Caco-2 (cell line): ENCODE data around the gene WDR3. TPM values are rescaled to one million over a fixed set of nuclear protein-coding genes. Genes with fewer than 3 reads are reported as not detected.
"Not testable (repeated sequence)": the region's sequence is repeated elsewhere in the genome, so short reads cannot be mapped to it uniquely, and the experiment has no call there.

Source experiments
- BruUV-seq: library from RNA; stranded (reverse); fragments of 400-500 nt; replicated peaks from 2 replicates; lab custom pipeline; 2021; lab: Mats Ljungman, UMichigan
- CTCF ChIA-PET: fragments of 300-600 bp; sonication (Branson Sonifier 250); formaldehyde crosslinking; loops from one replicate; lab custom pipeline; 2022; ENCODE audit warnings: antibody characterized with exemption; lab: Charles Lee
- POLR2A ChIA-PET: fragments of 300-600 bp; sonication (Branson Sonifier 250); formaldehyde crosslinking; loops from one replicate; lab custom pipeline; 2022; ENCODE audit warnings: antibody characterized with exemption; lab: Charles Lee
- DNase-seq, 2 experiments: peaks; one replicate each; pipeline versions ENCODE4 v3.0.0 to v3.0.0-alpha.2; 2020 to 2022
- H3K27me3 ChIP-seq: replicated peaks from 2 replicates; pipeline ENCODE4 v1.6.0; 2011; ENCODE audit warnings: low read length; ENCODE audit not compliant: control insufficient read depth, insufficient read depth
- H3K36me3 ChIP-seq: 2 replicates; pipeline ENCODE4 v1.5.1; 2011; ENCODE audit warnings: low read length; ENCODE audit not compliant: control insufficient read depth, insufficient read depth
- H3K4me1 ChIP-seq: fragments of 250-450 bp; sonication (Bioruptor Pico); 2 replicates; pipeline ENCODE4 v1.5.1; 2020; ENCODE audit warnings: mild to moderate bottlenecking
- H3K4me3 ChIP-seq: 2 replicates; pipeline ENCODE4 v1.5.1; 2011; ENCODE audit warnings: low read depth, mild to moderate bottlenecking, control low read depth, low read length
- H3K9me3 ChIP-seq: fragments of 250-450 bp; sonication (Bioruptor Pico); 2 replicates; pipeline ENCODE4 v1.5.1; 2020; ENCODE audit warnings: mild to moderate bottlenecking, moderate library complexity
- H3K27ac Mint-ChIP-seq: one replicate; pipeline ENCODE4 v1.8.0; 2022; ENCODE audit warnings: mixed read lengths; ENCODE audit not compliant: unreplicated experiment
- H3K27me3 Mint-ChIP-seq: one replicate; pipeline ENCODE4 v1.8.0; 2022; ENCODE audit warnings: mixed read lengths; ENCODE audit not compliant: insufficient read depth, unreplicated experiment
- H3K36me3 Mint-ChIP-seq: one replicate; pipeline ENCODE4 v1.8.0; 2022; ENCODE audit warnings: mild to moderate bottlenecking, mixed read lengths; ENCODE audit not compliant: insufficient read depth, unreplicated experiment
- H3K4me1 Mint-ChIP-seq: one replicate; pipeline ENCODE4 v1.8.0; 2022; ENCODE audit warnings: low read depth, mixed read lengths; ENCODE audit not compliant: unreplicated experiment
- H3K4me3 Mint-ChIP-seq: one replicate; pipeline ENCODE4 v1.8.0; 2022; ENCODE audit warnings: mild to moderate bottlenecking, moderate library complexity, mixed read lengths; ENCODE audit not compliant: unreplicated experiment
- H3K9me3 Mint-ChIP-seq: one replicate; pipeline ENCODE4 v1.8.0; 2022; ENCODE audit warnings: mixed read lengths; ENCODE audit not compliant: unreplicated experiment
- CTCF ChIP-seq, 2 experiments: fragments of 200-600 bp in 1 of 2; IDR thresholded peaks; 1 replicate in 1 of 2; 2 replicates in 1 of 2; pipeline versions ENCODE4 v1.5.1 to v1.8.0; 2011 to 2022; ENCODE audit warnings: antibody characterized with exemption in 1 of 2, control low read depth in 1 of 2, inconsistent platforms in 1 of 2, low read depth in 1 of 2, low read length in 1 of 2, mild to moderate bottlenecking in 1 of 2, moderate library complexity in 1 of 2; ENCODE audit not compliant: insufficient read depth in 1 of 2, severe bottlenecking in 1 of 2, unreplicated experiment in 1 of 2
- intact Hi-C: fragments of 100-400 bp; cut with micrococcal nuclease; formaldehyde crosslinking; loops from one replicate; pipeline ENCODE4 v1.10.0; 2022; ENCODE audit not compliant: unreplicated experiment
- total RNA-seq: library from RNA; stranded (reverse); gene quantifications from 2 replicates; pipeline ENCODE4 v1.2.3, GENCODE V29; 2022

The WDR3 gene
- total RNA-seq, 1 experiment from 2014 or later, result 27.0 TPM

- Mint-ChIP-seq H3K27me3 (no peaks in the 10 kb centered on the region), H3K27ac (no peak overlapping the region), H3K9me3 (no peaks in the 10 kb centered on the region), H3K4me1 (no peaks in the 10 kb centered on the region), H3K36me3 (peaks cover 24% of the 10 kb centered on the region), H3K4me3 (no peak overlapping the region)
- no TSS peak for BruUV-seq
- Histone ChIP-seq H3K27me3 (no peaks in the 10 kb centered on the region), H3K4me1 (no peaks in the 10 kb centered on the region), H3K4me3 (no peak overlapping the region), H3K36me3 (no peaks in the 10 kb centered on the region; the same call in 1 of the 2 replicates), H3K9me3 (no peaks in the 10 kb centered on the region)
- intact Hi-C loops, result no loop called here
- DNase-seq, result no peak
- TF ChIP-seq CTCF (IDR thresholded peaks at IDR 0.05; ENCODE audit: insufficient read depth in 1 of 2, low read depth in 1 of 2, low read length in 1 of 2, severe bottlenecking in 1 of 2, unreplicated experiment in 1 of 2), result no peak
- ChIA-PET POLR2A (no interaction called here), CTCF (no interaction called here)
Observed at GRCh38 chr1:117911051-117911450, 18.5 kb upstream of the WDR3 start.

GRCh38 chr1:117919376-117919775 is 10.2 kb upstream of the WDR3 start:
- no peak overlapping the region for H3K27ac Mint-ChIP-seq
- intact Hi-C loops, result no loop called here
- DNase-seq, result no peak
- H3K9me3 Mint-ChIP-seq, result no peaks in the 10 kb centered on the region
- ChIA-PET CTCF (no interaction called here), POLR2A (no interaction called here)
- no peaks in the 10 kb centered on the region for H3K27me3 Mint-ChIP-seq
- Histone ChIP-seq H3K36me3 (no peaks in the 10 kb centered on the region), H3K9me3 (no peaks in the 10 kb centered on the region), H3K4me1 (no peaks in the 10 kb centered on the region), H3K27me3 (no peaks in the 10 kb centered on the region), H3K4me3 (no peak overlapping the region)
- no peaks in the 10 kb centered on the region for H3K4me1 Mint-ChIP-seq
- peaks cover 23% of the 10 kb centered on the region for H3K36me3 Mint-ChIP-seq
- H3K4me3 Mint-ChIP-seq, result no peak overlapping the region
- no peak for TF ChIP-seq CTCF (IDR thresholded peaks at IDR 0.05; ENCODE audit: insufficient read depth in 1 of 2, low read depth in 1 of 2, low read length in 1 of 2, severe bottlenecking in 1 of 2, unreplicated experiment in 1 of 2)
- BruUV-seq, result no TSS peak

GRCh38 chr1:117921991-117922390 is 7.5 kb upstream of the WDR3 start:
- Histone ChIP-seq H3K27me3 (no peaks in the 10 kb centered on the region), H3K4me3 (no peak overlapping the region), H3K36me3 (no peaks in the 10 kb centered on the region), H3K4me1 (no peaks in the 10 kb centered on the region), H3K9me3 (no peaks in the 10 kb centered on the region)
- ChIA-PET POLR2A (no interaction called here), CTCF (no interaction called here)
- Mint-ChIP-seq H3K4me1 (no peaks in the 10 kb centered on the region), H3K27ac (no peak overlapping the region), H3K4me3 (no peak overlapping the region), H3K9me3 (no peaks in the 10 kb centered on the region), H3K27me3 (no peaks in the 10 kb centered on the region), H3K36me3 (peaks cover 6% of the 10 kb centered on the region)
- TF ChIP-seq CTCF (IDR thresholded peaks at IDR 0.05; ENCODE audit: insufficient read depth in 1 of 2, low read depth in 1 of 2, low read length in 1 of 2, severe bottlenecking in 1 of 2, unreplicated experiment in 1 of 2), result no peak
- BruUV-seq, result no TSS peak
- intact Hi-C loops, result no loop called here
- DNase-seq, result no peak

GRCh38 chr1:117922717-117923116 is 6.8 kb upstream of the WDR3 start:
- peak; percentile 38 to 46 for DNase-seq
- H3K27me3 Mint-ChIP-seq, H3K36me3 ChIP-seq, H3K36me3 Mint-ChIP-seq, H3K4me3 Mint-ChIP-seq, H3K9me3 ChIP-seq, CTCF ChIA-PET, intact Hi-C loops, H3K27me3 ChIP-seq, H3K9me3 Mint-ChIP-seq, POLR2A ChIA-PET, BruUV-seq, H3K27ac Mint-ChIP-seq, H3K4me1 ChIP-seq, H3K4me1 Mint-ChIP-seq, H3K4me3 ChIP-seq: not testable (repeated sequence)
